GM11168 (cell line): Measurements from ENCODE around the gene CDC34.

Experiments used
- in situ Hi-C: fragments of 300-500 bp; cut with MboI; formaldehyde crosslinking; loops from one replicate; pipeline ENCODE4 v1.12.0; 2022; ENCODE audit warnings: low sequenced_read_pairs; ENCODE audit not compliant: unreplicated experiment

CDC34 gene

DNA sequence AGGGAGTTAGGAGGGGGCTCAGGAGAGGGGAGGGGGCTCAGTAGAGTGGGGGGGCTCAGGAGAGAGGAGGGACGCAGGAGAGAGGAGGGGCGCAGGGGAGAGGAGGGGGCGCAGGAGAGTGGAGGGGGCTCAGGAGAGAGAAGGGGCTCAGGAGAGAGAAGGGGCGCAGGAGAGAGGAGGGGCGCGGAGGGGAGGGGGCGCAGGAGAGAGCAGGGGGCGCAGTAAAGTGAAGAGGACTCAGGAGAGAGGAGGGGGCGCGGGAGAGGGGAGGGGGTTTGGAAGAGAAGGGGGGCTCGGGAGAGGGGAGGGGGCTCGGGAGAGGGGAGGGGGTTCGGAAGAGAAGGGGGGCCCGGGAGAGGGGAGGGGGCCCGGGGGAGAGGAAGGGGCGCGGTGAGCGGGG, 34.6 kb upstream of the CDC34 start:
- in situ Hi-C loops: no loop called here

DNA sequence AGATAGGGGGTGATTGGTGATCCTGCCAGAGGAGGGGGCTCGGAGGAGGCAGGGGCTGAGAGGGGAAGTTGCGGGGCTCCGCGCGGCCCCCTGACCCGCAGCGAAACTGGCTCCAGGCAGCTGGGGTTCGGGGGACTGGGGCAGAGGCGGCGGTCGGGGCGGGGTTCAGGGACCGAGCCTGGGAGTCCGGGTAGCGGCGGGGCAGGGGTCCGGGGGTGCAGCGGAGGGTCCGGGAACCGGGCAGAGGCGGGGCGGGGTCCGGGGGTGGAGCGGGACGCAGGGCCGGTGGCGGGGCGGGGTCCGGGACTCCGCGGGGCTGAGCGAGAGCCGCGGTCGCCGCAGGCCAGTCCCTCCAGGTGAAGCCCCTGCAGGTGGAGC, 34.1 kb upstream of the CDC34 start:
- in situ Hi-C loops: no loop called here

DNA sequence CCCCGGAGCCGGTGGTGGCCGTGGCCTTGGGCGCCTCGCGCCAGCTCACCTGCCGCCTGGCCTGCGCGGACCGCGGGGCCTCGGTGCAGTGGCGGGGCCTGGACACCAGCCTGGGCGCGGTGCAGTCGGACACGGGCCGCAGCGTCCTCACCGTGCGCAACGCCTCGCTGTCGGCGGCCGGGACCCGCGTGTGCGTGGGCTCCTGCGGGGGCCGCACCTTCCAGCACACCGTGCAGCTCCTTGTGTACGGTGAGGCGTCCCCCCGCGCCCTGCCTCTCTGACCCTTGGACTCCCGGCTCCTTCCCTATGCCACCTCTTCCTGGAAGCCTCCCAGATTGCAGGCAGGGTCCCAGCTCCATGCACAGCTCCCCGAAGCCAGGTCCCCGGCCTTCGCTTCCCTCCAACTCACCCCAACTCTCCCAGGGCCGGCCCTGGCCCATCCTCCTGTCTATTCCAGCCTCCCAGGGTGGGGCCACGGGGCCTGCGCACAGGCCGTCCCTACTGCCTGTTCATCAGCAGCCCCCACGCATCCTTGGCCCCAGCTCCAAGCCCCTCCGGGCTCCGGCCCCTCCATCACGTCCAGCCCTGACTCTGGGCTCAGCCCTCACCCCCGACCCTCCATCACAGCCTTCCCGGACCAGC, 33.6 kb upstream of the CDC34 start:
- in situ Hi-C loops: no loop called here

DNA sequence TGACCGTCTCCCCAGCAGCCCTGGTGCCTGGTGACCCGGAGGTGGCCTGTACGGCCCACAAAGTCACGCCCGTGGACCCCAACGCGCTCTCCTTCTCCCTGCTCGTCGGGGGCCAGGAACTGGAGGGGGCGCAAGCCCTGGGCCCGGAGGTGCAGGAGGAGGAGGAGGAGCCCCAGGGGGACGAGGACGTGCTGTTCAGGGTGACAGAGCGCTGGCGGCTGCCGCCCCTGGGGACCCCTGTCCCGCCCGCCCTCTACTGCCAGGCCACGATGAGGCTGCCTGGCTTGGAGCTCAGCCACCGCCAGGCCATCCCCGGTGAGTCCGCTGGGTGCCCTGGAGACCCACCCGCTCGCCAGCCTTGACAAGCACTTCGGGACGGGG, 33.1 kb upstream of the CDC34 start:
- in situ Hi-C loops: no loop called here

- in situ Hi-C loops: no loop called here
Measured at GRCh38 chr19:498977-499623, 32.5 kb upstream of the CDC34 start.

GRCh38 chr19:501646-502045, 29.9 kb upstream of the CDC34 start:
- in situ Hi-C loops: no loop called here

GRCh38 chr19:504616-505015, 26.9 kb upstream of the CDC34 start:
- in situ Hi-C loops: no loop called here

- in situ Hi-C loops: no loop called here
Measured at GRCh38 chr19:506404-507285, 24.9 kb upstream of the CDC34 start.

DNA sequence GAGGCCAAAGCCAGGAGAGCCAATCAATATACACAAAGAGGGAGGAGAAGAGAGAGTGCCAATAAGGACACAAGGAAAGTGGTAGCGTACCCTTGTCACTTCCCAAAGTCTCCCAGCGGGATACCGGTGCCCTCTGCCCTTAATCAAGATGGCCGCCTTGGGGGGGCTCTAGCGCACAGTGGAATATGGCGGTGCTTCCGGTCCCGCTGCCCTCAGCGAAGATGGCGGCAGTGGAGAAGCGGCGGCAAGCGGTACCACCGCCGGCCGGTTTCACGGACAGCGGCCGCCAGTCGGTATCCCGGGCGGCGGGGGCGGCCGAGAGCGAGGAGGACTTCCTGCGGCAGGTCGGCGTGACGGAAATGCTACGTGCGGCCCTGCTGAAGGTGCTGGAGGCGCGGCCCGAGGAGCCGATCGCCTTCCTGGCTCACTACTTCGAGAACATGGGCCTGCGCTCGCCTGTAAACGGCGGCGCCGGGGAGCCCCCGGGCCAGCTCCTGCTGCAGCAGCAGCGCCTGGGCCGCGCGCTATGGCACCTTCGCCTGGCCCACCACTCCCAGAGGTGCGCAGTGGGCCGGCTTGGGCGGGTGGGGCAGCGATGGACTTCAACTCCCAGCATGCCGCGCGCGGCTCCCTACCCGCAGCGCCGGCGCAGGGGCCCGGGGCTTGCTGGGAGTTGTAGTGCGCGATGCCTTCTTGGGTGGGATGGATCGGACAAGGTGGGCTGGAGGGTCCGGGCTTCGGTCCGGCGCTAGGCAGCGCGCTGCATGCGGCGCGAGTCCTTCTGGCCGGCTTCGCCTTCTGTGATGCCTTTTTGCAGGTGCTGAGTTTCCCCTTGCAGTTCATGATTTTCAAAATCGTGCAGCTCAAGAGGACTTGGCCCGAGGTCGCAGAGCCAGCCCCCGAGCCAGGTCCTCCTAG, 24.0 kb upstream of the CDC34 start, which contains the start of gene TPGS1:
Gene TPGS1, plus strand, starts transcription at position 212 of the 918 bp plus-strand sequence. Its CDS starts 10 bp downstream, at position 222.
- in situ Hi-C loops: no loop called here

DNA sequence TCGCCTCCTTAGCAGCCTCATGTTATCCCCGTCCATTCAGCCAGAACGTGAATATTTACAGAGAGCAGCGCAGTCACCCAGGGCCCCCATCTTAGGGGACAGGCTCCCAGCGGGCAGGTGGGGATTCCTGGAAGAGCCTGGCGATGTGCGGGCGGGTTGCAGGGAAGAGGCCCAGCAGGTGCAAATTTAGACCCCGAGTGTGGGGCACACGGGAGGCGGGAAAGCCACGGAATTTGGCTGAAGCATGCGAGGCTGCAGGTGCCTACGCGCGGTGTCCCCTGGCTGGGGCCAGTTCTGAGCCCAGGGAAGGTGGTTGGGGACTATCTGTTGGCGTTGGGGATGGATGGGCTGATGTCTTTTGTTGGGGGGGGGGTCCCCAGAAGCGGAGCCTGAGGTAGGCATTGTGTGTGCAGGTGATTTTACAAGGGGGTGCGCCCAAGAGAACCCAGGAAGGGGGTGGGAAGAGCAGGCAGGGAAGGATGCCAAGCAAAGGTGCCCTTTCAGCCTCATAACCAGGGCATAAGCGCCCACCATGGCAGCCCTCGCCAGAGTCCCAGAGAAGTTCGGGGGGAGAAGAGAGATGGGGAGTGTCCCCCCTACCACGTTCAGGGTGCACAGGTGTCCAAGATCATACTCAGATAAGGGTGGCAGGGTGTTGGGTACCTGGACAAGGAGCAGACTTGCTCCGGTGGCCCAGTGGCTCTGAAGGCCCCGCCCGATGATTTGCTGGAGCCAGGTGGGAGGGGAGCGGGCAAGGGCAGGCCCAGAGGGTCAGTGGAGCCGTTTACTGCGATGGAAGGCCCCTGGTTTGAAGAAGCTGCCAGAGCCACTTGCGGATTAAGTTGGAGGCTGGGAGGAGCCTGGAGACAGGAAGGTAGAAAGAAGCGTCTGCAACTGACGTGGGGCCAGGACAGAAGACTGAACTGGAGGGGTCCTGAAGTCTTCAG, 23.1 kb upstream of the CDC34 start:
- in situ Hi-C loops: no loop called here

GRCh38 chr19:510606-511100, 20.9 kb upstream of the CDC34 start:
- in situ Hi-C loops: no loop called here

DNA sequence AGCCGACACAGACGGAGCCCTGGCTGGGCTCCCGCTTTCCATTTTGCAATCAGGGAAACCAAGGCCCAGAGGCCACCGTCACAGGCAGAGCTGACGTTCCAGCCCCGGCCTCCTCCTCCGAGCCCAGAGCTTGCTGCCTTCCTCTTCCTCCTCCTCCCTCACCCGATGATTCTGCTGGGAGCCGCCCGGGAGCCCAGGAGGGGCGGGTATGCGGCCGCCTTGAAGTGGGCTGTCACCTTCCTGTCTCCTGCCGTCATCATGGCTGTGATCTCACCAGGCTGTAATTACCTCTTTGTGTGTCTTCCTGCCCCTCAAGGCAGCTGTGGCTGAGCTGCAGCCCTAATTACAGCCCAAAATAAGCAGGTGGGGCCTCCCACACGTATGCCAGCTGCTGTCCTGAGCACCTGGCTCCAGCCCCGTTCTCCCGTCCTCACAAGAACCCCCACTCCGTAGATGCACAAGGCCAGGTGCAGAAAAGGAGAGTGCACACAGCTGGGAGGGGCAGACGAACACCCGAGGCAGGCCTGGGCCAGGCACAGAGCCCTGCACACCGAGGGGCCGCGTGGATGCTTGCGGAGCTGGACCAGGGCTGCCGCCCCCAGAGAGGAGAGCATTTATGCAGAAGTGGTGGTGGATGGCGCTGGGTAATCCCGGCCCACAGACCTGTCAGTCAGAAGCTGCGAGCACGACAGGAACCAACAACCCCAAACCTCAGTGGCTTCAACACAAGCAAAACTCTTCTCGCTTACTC, 20.3 kb upstream of the CDC34 start:
- in situ Hi-C loops: no loop called here

- in situ Hi-C loops: no loop called here
Measured at GRCh38 chr19:512547-513365, 18.8 kb upstream of the CDC34 start.

DNA sequence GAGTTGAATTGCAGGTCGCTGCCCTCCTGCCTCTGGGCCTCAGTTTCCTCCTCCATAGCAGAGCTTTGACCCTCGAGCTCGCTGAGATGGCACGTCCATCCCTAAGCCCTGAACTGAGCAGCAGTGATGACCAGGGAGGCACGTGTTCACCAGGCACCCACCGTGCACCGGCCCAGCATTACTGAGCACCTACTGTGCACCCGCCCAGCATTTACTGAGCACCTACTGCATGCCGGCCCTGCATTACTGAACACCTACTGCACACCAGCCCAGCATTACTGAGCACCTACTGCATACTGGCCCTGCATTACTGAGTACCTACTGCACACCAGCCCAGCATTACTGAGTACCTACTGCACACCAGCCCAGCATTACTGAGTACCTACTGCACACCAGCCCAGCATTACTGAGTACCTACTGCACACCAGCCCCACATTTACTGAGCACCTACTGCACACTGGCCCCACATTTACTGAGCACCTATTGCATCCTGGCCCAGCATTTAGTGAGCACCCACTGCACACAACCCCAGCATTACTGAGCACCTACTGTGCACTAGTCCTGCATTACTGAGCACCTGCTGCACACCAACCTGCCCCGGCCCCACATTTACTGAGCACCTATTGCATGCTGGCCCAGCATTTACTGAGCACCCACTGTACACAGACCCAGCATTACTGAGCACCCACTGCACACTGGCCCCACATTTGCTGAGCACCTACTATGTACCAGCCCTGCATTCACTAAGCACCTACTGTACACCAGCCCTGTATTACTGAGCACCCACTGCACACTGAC, 18.0 kb upstream of the CDC34 start:
- in situ Hi-C loops: no loop called here

- in situ Hi-C loops: no loop called here
Measured at GRCh38 chr19:514166-514663, 17.3 kb upstream of the CDC34 start.
